Activated CD4-positive, alpha-beta T cell treated with anti-CD3 and anti-CD28 coated beads for 4 hours (primary cell): ENCODE measurements around the gene THAP10.
"Not testable (repeated sequence)": the region's sequence is repeated elsewhere in the genome, so short reads cannot be mapped to it uniquely, and the experiment has no call there.

Experiments used
- DNase-seq, 2 donors: peaks; one replicate each; pipeline ENCODE4 v3.0.0-alpha.2; 2020

THAP10 gene

DNA sequence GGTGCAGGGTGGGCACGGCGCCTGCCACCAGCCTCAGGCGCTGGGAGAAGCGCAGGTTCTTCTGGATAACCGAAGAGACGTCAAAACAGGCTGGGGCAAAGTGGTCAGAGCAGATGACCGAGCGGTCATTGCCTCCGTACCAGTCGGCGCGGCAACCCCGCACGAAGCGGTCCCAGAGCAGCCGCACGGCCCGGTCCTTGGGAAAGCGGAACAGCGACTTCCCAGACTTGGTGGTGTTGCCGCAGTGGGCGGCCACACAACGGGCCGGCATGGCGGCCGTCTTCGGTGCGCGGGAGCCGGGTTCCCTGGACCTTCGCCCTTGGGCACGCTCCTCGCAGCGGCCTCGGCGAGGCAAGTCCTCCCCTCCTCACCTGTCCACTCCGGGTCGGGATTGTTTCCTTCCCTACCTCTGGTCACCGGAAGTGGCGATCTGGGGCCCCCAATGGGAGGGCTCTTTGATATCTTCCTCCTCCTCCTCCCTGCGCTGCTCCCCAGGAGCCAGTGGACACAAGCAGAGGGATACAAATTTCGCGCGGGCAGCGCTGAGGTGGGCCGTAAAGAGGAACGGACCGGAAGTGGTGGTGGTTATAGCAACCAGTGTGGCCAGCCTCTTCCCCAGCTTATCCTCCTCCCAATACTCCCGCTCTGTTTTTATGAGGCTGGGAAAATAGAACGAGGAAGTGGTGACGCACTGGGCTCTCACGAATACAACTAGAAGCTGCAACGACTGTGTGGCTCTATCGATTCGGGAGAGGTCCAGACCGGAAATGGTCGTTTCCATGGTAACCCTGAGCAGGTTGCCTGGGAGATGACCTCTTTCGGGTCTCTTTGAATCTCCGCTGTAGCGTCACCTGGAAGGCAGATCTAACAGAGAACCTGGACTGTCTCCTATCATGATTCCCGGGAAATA, at the start of gene THAP10, which contains the start of gene LRRC49:
Gene THAP10 (minus strand): TSS at position 432 of the 910 bp plus-strand sequence. CDS start 161 bp downstream, at position 271.
Gene LRRC49 (plus strand): TSS at position 825 of the 910 bp plus-strand sequence. CDS start 69 bp downstream, at position 894.
- peak; percentile 5 to 11 for DNase-seq

DNA sequence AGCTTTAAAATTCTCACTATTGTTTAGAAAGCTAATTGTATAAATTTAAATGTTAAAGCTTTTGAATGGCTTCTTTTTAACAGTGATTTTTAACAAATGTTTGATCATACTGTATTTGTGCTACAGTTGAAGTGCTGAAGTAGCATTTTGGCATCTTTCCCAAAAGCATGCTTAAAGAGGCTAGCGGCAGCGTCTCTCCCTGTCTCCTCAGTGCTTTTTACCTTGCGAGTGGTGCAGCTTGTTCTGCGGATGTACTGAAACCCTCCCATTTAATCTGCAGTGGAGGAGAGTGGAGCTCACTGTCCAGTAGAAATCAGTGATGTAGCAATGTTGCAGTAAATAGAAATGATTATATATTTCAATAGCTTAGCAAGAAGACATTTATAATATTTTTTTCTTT, 44.1 kb upstream of the THAP10 start:
- DNase-seq = no peak

DNA sequence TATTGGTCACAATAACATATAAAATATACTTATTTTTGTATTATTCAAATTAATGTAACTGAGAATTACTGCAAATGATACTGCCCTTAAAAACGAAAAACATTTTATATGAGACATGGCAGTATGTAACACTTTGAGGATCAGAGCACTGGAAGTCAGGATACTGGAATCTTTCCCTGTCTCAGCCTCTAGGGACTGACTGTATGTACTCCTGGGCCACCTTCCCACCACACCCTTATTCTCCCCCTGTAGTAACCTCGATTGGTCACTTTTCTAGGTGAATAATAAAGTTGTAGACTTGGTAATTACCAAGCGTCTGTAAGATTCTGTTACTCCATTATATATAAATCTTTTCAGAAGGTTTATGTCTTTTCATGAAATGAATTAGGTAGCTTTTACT, 43.4 kb upstream of the THAP10 start:
- no peak for DNase-seq

DNA sequence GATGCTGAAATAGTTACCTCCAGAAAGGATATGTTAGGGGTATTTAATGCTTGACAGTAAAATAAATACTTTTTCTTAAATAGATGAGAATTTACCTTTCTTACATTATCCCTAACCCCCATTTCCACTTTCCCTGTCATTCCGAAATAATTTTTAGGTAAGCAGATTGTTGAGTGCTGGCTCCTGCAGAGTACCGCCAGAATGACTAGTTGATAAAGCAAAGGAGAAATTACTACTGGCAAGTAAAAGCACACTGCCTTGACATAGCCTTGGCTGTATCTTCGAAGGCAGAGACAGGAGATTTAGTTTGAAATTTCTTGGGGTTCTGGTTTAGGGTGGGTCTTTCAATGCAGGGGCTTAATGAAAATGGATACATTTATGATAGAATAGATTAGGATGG, 41.2 kb upstream of the THAP10 start:
- DNase-seq = no peak

DNA sequence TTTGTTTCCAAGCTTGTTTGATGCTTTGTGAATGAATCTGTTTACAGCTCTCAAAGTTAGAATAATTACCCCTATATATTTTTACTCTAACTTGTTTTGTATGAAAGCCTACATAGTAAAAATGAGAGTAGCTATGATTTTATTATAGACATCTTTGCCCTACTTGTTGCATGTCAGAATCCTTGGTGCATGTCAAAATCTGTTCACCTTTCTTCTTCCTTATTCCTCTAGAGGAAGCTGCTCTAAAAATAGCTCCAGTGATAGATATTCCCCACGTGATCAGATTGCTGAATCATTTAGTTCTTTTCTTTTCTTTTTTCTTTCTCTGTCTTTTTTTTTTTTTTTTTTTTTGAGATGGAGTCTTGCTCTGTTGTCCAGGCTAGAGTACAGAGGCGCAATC, 40.2 kb upstream of the THAP10 start:
- DNase-seq = no peak

DNA sequence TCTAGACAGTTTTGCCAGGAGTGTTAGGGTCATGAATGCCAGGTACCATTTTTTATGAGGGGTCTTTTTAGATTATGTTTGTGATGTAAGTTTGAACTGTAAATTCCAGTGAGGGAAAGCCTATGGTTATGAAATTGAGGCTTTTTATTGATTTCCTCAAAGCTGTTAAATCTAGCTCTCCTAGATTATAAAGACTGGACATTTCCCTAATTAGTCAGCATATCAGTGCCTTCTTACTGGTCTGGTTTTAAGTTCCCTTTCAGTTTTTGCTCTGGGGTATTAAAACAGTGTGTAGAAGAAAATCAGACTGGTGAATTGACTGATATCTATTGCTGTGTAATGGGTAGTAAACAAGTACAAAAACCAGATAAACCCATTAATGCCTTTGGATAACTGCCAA, 39.6 kb upstream of the THAP10 start:
- DNase-seq = no peak

DNA sequence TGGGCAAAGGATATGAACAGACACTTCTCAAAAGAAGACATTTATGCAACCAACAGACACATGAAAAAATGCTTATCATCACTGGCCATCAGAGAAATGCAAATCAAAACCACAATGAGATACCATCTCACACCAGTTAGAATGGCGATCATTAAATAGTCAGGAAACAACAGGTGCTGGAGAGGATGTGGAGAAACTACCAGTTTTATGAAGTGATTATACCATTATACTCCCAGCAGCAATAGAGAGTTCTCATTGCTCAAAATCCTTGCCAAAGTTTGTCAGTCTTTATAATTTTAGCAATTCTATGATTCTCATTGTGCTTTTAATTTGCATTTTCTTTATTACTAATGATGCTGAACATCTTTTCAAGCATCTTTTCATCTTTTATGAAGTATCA, 34.7 kb upstream of the THAP10 start:
- DNase-seq = not testable (repeated sequence)

DNA sequence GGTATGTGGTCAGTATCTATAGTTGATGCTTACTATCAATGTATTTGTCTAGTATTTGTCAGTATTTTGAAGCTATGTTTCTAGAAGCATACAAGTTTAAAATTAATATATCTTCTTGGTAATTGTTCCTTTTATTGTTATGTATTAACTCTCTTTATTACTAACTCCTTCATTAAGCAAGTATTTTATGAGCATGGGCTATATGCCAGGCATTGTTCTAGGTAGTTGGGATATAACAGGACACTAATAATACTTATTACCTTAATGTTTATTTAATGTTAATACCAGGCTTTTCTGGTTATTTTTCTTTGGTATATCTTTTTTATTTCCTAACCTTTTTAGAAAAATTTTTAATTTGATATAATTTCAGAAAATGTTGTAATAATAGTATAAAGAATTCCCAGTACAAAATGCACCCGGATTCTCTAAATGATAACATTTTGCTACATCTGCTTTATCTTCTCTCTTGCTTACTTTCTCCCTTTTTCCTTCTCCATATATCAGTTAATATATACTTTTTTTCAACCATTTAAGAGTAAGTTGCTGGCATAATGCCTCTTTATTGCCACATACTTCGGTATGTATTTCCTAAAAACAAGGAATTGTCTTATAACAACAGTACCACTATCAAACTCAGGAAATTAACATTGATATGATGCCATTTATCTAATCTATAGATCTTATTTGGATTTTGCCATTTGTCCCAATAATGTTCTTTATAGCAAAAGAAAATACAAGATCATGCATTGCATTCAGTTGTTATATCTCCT, 31.3 kb upstream of the THAP10 start:
- no peak for DNase-seq

DNA sequence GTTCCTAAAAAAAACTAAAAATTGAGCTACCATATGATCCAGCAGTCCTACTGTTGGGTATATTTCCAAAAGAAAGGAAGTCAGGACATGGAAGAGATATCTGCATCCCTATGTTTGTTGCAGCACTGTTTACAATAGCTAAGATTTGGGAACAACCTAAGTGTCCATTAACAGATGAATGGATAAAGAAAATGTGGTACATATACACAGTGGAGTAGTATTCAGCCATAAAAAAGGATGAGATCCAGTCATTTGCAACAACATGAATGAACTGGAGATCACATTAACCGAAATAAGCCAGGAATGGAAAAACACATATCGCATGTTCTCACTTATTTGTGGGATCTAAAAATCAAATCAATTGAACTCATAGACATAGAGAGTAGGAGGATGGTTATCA, 29.9 kb upstream of the THAP10 start:
- no peak for DNase-seq

DNA sequence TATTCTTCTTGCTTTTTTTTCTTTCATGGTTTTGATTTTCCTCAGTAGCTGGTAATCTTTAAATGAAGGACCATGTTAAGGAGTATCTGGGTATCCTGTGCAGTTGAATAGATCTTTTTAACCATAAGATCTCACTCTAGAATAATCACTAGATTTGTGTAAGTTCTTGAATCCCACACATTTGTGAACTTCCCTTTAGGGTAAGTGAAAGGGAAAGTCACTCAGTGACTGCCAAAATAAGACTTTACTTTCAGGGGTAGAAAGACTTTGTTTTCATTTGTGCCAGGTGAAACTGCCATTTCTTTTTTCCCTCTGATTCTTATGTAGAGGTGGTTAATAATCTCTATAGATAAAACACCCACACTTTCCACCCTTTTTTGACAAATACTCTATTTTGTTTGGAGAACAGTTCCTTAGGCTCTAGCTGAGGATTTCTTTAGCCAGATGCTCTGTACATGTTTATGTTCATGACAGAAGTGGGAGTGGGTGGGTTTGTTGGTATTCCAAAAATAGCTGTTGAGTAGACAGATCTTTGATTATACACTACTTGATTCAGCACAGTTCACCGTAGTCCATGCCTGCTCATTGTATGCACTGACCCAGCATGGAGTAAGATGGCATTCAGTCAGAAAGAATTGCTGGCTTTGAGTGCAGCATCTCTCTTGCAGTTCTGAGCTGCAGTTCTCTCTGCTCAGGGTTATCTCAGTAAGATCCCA, 28.9 kb upstream of the THAP10 start:
- no peak for DNase-seq

DNA sequence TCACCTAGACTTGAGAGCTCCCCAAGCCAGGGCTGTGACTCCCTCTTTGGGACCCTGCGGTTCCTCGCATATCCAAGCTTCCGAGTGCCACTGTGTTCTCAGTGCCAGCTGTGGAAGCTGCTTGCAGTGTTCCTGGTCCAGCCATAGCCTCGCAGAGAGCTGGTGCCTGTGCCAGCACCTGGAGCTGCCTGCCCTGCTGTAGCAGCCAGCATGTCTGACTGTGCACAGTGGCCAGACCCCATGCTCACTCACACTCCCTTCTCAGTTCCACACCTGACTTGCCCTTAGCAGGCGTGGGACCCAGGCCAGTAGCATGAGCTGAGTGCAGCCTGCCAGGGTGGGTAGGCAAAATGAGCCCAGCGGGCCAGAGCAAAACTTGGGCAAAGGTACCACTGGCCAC, 25.7 kb upstream of the THAP10 start:
- DNase-seq = no peak

DNA sequence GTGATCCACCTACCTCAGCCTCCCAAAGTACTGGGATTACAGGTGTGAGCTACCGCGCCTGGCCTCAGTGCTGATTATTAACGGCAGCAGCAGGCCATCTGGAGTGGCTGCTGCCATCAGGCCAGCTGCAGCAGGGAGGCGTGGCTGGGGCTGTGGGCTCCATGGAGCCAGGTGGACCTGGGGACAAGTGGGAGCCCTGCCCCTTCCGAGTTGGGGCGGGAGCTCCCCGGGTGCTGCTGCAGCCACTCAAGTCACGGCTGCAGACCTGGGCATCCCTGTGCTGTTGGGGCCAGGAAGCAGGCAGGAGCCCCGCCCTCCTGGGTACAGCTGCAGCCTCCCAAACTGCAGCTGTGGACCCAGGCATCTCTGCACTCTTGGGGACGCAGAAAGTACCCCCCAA, 24.3 kb upstream of the THAP10 start:
- DNase-seq = no peak

DNA sequence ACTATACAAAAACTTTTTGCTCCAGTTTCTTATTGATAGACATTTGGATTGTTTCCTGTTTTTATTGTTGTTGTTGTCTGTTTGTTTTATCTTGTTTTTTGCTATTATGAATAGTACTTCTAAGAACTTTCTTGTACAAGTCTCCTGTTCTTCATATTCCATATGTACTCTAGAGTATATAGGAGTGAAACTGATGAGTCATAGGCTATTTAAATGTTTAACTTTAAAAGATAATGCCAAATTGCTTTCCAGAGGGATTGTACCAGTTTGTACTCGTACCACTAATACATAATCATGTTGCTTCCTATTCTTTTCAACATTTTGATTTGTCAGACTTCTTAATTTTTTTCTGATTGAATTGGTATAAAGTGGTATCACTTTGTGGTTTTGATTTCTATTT, 20.0 kb upstream of the THAP10 start:
- DNase-seq = no peak

DNA sequence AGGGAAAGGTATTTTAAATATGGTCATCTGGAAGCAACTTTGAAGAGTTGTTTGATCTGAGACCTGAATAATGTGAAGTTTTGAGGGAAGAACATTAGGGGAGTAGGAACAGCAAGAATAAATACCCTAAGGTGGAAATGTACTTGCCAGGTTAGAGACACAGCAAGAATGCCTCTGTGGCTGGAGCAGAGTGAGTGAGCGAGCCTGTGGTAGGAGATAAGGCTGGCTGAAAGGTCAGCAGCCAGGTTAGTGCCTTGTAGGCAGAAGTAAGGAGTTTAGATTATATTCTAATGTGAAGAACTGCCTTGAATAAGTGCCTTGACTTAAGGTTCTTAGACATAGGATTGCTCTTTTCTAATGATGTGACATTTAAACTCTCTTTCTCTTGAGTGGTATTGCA, 18.7 kb upstream of the THAP10 start:
- no peak for DNase-seq

DNA sequence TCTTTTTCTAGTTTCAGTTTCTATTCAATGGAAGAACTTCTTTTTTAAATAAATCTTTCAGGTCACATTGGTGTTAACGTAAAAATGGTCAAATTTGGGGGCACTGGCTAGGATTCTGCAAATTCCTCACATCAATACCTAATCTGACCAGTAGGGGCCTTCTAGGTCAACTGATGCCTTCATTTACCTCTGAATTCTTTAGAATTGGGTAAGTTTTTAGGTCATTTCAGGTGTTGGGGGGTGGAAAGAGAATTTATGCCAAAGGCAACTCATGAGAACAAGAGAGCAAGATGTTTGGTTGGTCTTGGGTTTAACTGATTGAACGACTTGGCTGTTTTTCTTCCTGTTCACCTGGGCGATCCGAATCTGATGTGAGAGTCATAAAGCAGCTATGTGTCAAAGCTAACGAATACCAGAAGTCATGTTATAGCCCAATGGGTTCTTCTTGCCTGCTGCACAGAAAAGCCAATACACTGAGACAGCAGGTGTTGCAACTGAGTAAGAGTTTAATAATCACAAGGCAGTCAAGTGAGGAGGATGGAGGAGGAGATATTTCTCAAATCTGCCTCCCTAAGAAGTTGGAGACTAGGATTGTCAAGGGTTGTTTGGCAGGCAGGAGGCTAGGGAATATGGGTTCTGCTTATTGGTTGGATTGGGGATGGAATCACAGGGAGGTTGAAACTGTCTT, 15.7 kb upstream of the THAP10 start:
- DNase-seq = no peak

DNA sequence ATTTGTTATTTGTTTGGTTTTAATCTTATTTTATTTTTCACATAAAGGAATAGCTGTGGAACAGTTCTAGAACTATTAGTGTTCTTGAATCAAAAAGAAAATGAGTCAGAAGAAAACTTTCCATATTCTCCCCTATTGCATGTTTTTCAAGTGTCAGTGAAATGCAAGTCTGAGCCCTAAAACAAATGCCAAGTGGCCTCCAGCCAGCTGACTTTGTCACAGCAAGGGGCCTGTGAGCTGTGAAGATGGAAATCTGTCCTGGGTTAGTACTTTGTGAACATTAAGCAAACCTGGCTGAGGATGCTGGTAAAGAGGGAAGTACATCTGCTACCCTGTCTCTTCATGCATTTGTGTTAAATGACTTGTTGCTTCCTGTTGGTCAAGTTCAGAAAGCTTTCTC, 14.6 kb upstream of the THAP10 start:
- no peak for DNase-seq

DNA sequence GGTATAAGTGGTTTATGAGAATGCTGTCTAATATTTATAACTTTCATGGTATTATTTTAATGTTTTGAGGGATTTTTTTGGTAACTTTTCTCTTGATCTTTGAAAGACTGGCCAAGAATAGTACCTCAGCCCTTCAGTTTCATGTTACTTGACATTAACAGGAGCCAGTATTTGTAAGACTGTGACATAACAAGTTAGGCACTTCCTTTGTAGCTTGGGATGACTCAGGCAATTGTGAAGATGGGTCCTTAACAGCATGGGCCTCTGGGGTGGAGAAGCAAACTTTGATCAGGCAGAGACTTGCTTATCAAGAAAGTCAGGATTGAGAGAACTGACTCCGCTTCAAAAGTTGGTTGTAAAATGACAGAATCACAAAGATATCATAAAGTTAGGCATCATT, 9.9 kb upstream of the THAP10 start:
- no peak for DNase-seq

DNA sequence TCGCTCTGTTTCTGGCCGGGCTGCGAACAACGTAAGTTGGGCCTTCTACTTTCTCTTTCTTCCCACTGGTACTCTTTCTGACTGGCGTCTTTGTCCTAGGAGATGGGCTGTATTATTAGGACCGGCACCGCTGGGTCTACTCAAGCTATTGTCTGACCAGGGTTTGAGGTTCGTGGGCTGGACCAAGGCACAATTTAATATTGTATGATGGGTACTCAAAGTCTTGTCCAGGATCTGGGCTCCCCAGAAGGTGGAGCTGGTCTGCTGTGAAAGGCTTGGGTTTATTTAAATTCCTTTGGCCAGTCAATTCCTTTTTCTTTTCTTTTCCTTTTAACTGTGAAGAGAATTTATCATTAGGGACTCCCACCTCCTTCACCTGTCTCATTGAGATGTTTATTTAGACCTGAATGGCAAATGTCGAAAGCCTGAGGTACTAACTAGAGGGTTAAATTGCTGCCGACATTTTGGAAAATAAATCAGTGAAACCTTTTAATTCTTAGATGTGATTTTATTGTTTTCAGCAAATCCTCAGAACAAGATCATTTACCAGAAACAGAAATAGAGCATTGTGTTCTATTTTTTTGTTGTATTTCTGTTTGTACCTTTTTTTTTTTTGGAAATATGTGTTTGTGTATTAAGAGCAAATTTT, 803 bp upstream of the THAP10 start:
- no peak for DNase-seq

DNA sequence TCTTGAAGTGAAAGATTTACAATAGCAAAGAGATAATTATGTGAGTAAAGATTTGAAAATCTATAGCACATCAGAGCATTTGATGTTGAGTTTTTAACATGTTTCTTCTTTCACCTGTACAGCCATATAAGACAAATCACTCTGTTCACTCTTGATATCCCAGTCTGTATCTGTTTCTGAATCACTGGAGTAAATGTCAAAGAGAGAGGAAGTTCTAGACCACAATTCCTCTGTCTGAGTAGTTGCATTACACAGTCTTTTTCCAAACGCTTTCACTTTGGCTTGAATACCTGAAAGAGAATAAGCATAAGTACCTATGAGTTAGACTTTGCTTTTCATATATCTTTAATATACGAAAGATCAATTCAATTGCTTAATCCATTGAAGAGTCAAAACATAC, 9.9 kb downstream of the THAP10 start:
- no peak for DNase-seq

DNA sequence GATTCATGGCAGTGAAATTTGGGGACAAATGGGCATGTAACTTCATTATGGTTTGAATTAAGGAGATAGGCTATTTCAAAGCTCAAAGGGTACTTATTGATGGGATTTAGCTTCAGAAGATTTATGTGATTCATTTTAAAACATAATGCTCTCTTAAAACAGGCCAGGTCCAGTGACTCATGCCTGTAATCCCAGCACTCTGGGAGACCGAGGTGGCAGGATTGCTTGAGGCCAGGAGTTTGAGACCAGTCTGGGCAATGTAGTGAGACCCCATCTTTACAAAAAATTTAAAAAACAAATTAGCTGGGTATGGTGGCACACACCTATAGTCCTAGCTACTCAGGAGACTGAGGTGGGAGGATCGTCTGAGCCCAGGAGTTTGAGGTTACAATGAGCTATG, 11.5 kb downstream of the THAP10 start:
- DNase-seq = no peak

DNA sequence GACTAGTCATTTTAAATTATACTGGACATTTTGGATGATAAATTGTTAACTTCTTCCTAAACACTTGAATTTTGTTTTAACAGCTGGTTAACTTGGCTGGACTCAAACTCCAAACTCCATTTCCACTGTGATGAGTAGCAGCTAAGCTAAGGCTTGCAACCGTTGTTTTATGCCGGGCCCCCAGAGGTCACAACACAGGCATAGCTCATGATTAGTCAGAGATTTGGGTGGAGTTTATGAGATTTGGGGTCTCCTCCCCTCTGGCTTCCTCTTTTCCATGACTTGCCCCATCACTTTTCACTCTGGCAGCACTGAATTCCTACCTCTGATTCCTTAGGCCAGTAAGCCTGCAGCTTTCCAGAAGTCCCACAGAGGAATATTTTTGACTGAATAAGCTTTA, 12.8 kb downstream of the THAP10 start:
- DNase-seq = no peak

DNA sequence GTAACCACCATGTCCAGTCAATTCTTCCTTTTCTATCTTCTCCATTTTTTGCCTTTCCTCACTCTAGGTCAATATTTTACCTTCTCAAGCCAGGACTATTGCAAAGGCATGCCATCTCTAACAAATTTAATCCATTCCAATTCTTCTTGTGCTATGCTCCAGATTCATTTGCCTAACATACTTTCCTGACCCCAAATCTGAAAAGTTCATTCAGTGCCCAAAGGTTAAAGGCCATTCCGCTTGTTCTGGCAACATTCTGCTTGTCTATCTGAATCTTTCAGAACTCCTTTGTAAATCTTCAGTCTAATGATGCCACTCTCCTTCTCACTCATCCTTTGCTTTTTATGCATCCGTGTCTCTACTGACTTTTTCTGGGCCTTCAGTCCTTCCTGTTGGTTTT, 15.6 kb downstream of the THAP10 start:
- DNase-seq = no peak
